ENCODE results near the gene ZBTB4.

ZBTB4 gene

DNA sequence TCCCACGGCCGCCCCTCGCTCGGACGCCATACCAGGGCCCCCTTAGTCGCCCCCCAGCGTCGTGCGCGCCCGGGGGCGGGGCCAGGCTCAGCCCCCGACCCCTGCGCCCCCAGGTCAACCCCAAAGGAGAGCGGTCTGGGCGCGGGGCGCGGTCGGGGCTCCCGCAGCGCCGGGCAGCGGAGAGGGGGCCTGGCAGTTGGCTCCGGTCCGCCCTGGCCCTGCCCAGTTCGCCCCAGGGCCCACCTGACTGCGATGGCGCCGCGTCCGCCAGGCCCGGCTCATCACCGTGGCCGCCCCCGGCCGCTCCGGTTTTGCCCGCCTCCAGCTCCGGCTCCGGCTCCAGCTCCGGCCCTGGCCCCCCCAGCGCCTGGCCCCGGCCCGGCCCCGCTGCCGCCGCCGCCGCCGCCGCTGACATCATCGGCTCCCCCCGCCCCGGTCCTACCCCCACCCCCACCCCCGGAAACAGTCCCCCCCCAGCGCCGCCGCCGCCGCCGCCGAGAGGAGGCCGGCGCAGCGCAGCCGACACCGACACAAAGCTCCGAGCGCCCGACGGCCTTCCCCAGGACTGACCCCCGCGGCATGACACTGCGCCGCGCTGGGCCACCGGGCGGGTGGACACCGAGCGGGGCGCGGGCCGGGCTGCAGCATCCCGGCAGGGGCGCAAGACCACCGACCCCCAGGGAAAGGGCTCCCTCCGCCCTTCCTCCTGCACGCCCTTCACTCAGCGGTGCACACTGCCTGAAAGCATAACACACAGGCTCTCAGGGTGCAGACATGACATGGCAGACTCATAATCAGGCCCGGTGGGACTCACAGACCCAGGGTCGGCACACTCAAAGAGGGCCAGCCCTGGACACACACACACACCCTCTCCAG, at the start of gene ZBTB4:
Gene ZBTB4 (minus strand): TSS at position 419 of the 876 bp plus-strand sequence. CDS start 12,830 bp downstream, outside the sequence.
- TF ChIP-seq YY1 (IDR thresholded peaks at IDR 0.05; ENCODE audit: low read depth) = no peak; the same call in 1 of the 2 replicates
- no peak; the same call in 1 of the 2 replicates for TF ChIP-seq USF1 (IDR thresholded peaks at IDR 0.05)
- no peak for TF ChIP-seq TCF12 (IDR thresholded peaks at IDR 0.05; ENCODE audit: low read depth)
- 0 out of 2 replicates have a peak, but pooled peaks have one; percentile 14 for TF ChIP-seq TAF1 (IDR thresholded peaks at IDR 0.05; ENCODE audit: low read depth)
- peak; percentile 68 for TF ChIP-seq ZBTB7A (IDR thresholded peaks at IDR 0.05; ENCODE audit: low read depth)

DNA sequence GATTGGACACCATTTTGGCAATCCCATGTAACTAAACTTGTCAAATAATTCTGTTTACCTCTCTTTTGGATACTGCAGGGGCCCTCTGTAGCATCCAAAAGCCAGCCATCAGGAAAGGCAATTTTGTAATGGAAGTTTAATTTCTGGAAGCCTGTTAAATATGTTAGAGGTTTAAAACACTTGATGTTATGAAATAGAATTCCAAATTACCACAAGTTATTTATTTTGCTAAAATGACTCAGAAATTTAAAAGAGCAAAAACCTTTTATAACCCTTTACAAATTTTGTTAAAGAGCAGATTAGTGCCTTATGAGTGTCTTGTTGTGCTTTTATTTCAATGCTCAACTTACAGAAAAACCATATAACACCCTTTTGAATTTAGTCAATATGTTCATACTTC, 49.4 kb upstream of the ZBTB4 start:
- TF ChIP-seq FOXM1 (IDR thresholded peaks at IDR 0.05; ENCODE audit: borderline replicate concordance, low read depth) (no peak), CREB1 (IDR thresholded peaks at IDR 0.05; ENCODE audit: low read depth) (no peak), EGR1 (IDR thresholded peaks at IDR 0.05) (no peak), TEAD4 (IDR thresholded peaks at IDR 0.05) (no peak), NFIC (IDR thresholded peaks at IDR 0.05) (no peak), TCF12 (IDR thresholded peaks at IDR 0.05; ENCODE audit: low read depth) (no peak), ZBTB7A (IDR thresholded peaks at IDR 0.05; ENCODE audit: low read depth) (no peak), EP300 (IDR thresholded peaks at IDR 0.05; ENCODE audit: borderline replicate concordance) (no peak), TAF1 (IDR thresholded peaks at IDR 0.05; ENCODE audit: low read depth) (no peak), CEBPB (IDR thresholded peaks at IDR 0.05) (no peak), RAD21 (IDR thresholded peaks at IDR 0.05; ENCODE audit: low read depth) (no peak), USF1 (IDR thresholded peaks at IDR 0.05) (no peak), MAX (IDR thresholded peaks at IDR 0.05) (no peak), REST (IDR thresholded peaks at IDR 0.05; ENCODE audit: low read depth) (no peak), YY1 (IDR thresholded peaks at IDR 0.05; ENCODE audit: low read depth) (no peak)

- TF ChIP-seq RAD21 (IDR thresholded peaks at IDR 0.05; ENCODE audit: low read depth) (peak; percentile 29; the same call in 1 of the 2 replicates), EGR1 (IDR thresholded peaks at IDR 0.05) (no peak), YY1 (IDR thresholded peaks at IDR 0.05; ENCODE audit: low read depth) (peak; percentile 56; the same call in 1 of the 2 replicates)
Measured at GRCh38 chr17:7523033-7523432, 43.6 kb upstream of the ZBTB4 start.

GRCh38 chr17:7515911-7516610, 36.6 kb upstream of the ZBTB4 start:
- TF ChIP-seq EP300 (IDR thresholded peaks at IDR 0.05; ENCODE audit: borderline replicate concordance) (no peak), RAD21 (IDR thresholded peaks at IDR 0.05; ENCODE audit: low read depth) (no peak), TAF1 (IDR thresholded peaks at IDR 0.05; ENCODE audit: low read depth) (no peak), USF1 (IDR thresholded peaks at IDR 0.05) (no peak), TCF12 (IDR thresholded peaks at IDR 0.05; ENCODE audit: low read depth) (no peak), FOXM1 (IDR thresholded peaks at IDR 0.05; ENCODE audit: borderline replicate concordance, low read depth) (no peak), CEBPB (IDR thresholded peaks at IDR 0.05) (no peak), NFIC (IDR thresholded peaks at IDR 0.05) (no peak)

DNA sequence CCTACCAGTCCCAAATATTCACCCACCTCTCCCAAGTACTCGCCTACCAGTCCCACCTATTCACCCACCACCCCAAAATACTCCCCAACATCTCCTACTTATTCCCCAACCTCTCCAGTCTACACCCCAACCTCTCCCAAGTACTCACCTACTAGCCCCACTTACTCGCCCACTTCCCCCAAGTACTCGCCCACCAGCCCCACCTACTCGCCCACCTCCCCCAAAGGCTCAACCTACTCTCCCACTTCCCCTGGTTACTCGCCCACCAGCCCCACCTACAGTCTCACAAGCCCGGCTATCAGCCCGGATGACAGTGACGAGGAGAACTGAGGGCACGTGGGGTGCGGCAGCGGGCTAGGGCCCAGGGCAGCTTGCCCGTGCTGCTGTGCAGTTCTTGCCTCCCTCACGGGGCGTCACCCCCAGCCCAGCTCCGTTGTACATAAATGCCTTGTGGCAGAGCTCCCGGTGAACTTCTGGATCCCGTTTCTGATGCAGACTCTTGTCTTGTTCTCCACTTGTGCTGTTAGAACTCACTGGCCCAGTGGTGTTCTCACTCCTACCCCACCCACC, 34.5 kb upstream of the ZBTB4 start:
- TF ChIP-seq FOXM1 (IDR thresholded peaks at IDR 0.05; ENCODE audit: borderline replicate concordance, low read depth) = no peak
- TF ChIP-seq TEAD4 (IDR thresholded peaks at IDR 0.05) = no peak
- no peak for TF ChIP-seq ZBTB7A (IDR thresholded peaks at IDR 0.05; ENCODE audit: low read depth)
- no peak for TF ChIP-seq RAD21 (IDR thresholded peaks at IDR 0.05; ENCODE audit: low read depth)
- TF ChIP-seq CREB1 (IDR thresholded peaks at IDR 0.05; ENCODE audit: low read depth) = no peak
- TF ChIP-seq YY1 (IDR thresholded peaks at IDR 0.05; ENCODE audit: low read depth) = no peak

DNA sequence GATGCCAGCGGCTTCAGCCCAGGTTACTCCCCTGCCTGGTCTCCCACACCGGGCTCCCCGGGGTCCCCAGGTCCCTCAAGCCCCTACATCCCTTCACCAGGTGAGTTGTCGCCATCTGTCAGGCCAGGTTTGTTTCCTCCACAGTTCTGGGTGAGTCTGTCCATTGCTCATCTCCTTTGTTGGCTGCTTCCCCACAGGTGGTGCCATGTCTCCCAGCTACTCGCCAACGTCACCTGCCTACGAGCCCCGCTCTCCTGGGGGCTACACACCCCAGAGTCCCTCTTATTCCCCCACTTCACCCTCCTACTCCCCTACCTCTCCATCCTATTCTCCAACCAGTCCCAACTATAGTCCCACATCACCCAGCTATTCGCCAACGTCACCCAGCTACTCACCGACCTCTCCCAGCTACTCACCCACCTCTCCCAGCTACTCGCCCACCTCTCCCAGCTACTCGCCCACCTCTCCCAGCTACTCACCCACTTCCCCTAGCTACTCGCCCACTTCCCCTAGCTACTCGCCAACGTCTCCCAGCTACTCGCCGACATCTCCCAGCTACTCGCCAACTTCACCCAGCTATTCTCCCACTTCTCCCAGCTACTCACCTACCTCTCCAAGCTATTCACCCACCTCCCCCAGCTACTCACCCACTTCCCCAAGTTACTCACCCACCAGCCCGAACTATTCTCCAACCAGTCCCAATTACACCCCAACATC, 33.6 kb upstream of the ZBTB4 start:
- TF ChIP-seq EGR1 (IDR thresholded peaks at IDR 0.05) (no peak), RAD21 (IDR thresholded peaks at IDR 0.05; ENCODE audit: low read depth) (no peak), TCF12 (IDR thresholded peaks at IDR 0.05; ENCODE audit: low read depth) (no peak), TEAD4 (IDR thresholded peaks at IDR 0.05) (no peak)
